WI38 (cell line): ENCODE data around the gene CCDC146.

Experiments
- H3K4me3 ChIP-seq: 2 replicates; pipeline ENCODE4 v1.5.1; 2011; ENCODE audit warnings: low read depth, mild to moderate bottlenecking, control low read depth, low read length
- TF ChIP-seq, protein P1 (sequence below): IDR thresholded peaks from 2 replicates; pipeline ENCODE4 v1.5.1; 2012; ENCODE audit warnings: low read depth, mild to moderate bottlenecking, control low read depth, low read length

CCDC146 gene

GRCh38 chr7:77199013-77199966 is 76.9 kb downstream of the CCDC146 start, which contains the start of gene FGL2:
TSS of gene FGL2 (minus strand) at chr7:77199819. CDS start at chr7:77199793, 26 bp downstream.
- TF ChIP-seq, protein P1, sequence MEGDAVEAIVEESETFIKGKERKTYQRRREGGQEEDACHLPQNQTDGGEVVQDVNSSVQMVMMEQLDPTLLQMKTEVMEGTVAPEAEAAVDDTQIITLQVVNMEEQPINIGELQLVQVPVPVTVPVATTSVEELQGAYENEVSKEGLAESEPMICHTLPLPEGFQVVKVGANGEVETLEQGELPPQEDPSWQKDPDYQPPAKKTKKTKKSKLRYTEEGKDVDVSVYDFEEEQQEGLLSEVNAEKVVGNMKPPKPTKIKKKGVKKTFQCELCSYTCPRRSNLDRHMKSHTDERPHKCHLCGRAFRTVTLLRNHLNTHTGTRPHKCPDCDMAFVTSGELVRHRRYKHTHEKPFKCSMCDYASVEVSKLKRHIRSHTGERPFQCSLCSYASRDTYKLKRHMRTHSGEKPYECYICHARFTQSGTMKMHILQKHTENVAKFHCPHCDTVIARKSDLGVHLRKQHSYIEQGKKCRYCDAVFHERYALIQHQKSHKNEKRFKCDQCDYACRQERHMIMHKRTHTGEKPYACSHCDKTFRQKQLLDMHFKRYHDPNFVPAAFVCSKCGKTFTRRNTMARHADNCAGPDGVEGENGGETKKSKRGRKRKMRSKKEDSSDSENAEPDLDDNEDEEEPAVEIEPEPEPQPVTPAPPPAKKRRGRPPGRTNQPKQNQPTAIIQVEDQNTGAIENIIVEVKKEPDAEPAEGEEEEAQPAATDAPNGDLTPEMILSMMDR = no peak
- H3K4me3 ChIP-seq = peak within 1 kb of the TSS; percentile 64

- TF ChIP-seq, protein P1 = no peak
- no peak overlapping the region for H3K4me3 ChIP-seq
Observed at GRCh38 chr7:77200542-77200941, 78.1 kb downstream of the CCDC146 start.

GRCh38 chr7:77202481-77202976 is 80.1 kb downstream of the CCDC146 start:
- TF ChIP-seq, protein P1 = no peak
- no peak overlapping the region for H3K4me3 ChIP-seq

- TF ChIP-seq, protein P1 = no peak
- H3K4me3 ChIP-seq = no peak overlapping the region
Observed at GRCh38 chr7:77205706-77206105, 83.3 kb downstream of the CCDC146 start.

GRCh38 chr7:77208416-77208815 is 86.0 kb downstream of the CCDC146 start:
- TF ChIP-seq, protein P1 = no peak
- no peak overlapping the region for H3K4me3 ChIP-seq

DNA sequence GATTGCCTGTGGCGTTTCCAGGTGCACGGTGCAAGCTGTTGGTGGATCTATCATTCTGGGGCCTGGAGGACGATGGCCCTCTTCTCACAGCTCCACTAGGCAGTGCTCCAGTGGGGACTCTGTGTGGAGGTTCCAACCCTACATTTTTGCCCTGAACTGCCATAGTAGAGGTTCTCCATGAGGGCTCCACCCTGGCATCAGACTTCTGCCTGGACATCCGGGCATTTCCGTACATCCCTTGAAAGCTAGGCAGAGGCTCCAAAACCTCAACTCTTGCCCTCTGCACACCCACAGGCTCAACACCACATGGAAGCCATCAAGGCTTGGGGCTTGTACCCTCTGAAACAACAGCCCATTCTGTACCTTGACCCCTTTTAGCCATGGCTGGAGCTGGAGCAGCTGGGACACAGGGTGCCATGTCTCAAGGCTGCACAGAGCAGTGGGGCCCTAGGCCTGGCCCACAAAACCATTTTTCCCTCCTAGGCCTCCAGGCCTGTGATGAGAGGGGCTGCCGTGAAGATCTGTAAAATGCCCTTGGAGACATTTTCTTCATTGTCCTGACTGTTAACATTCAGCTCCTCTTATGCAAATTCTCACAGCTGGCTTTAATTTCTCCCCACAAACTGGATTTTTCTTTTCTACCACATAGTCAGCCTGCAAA is 87.2 kb downstream of the CCDC146 start:
- H3K4me3 ChIP-seq = no peak overlapping the region
- TF ChIP-seq, protein P1 = no peak
